HepG2 (cell line): Measurements from ENCODE around the gene DNAJC2. TPM values are rescaled to one million over a fixed set of nuclear protein-coding genes. Genes with fewer than 3 reads are reported as not detected.

Source experiments
- ASH2L ChIP-seq: fragments of 300-600, 200-600 bp; sonication (generic); IDR thresholded peaks from 2 replicates; pipeline ENCODE4 v1.7.0; 2017; ENCODE audit warnings: low read depth, mild to moderate bottlenecking, moderate library complexity, mixed read lengths, low read length; ENCODE audit not compliant: insufficient read length
- GPN1 ChIP-seq: sonication (generic); formaldehyde crosslinking; IDR thresholded peaks from 2 replicates; pipeline ENCODE4 v1.5.1; 2020; ENCODE audit warnings: missing genetic modification reagents, borderline replicate concordance
- HMG20A ChIP-seq: IDR thresholded peaks from 2 replicates; pipeline ENCODE4 v1.6.1; 2016; ENCODE audit warnings: borderline replicate concordance
- HNF4G ChIP-seq, 2 experiments: sonication (generic) in 1 of 2; formaldehyde crosslinking in 1 of 2; IDR thresholded peaks; 2 replicates each; pipeline versions ENCODE4 v1.4.0 to v1.6.1; 2011 to 2020; ENCODE audit warnings: borderline replicate concordance in 2 of 2, low read depth in 2 of 2, mild to moderate bottlenecking in 2 of 2, low read length in 1 of 2, missing genetic modification reagents in 1 of 2, moderate library complexity in 1 of 2
- HOXA5 ChIP-seq: sonication (generic); formaldehyde crosslinking; IDR thresholded peaks from 2 replicates; pipeline ENCODE4 v1.4.0; 2020; ENCODE audit warnings: missing genetic modification reagents
- KMT2A ChIP-seq: sonication (generic); formaldehyde crosslinking; IDR thresholded peaks from 2 replicates; pipeline ENCODE4 v1.4.0; 2020; ENCODE audit warnings: missing genetic modification reagents
- NFATC3 ChIP-seq: sonication (generic); formaldehyde crosslinking; IDR thresholded peaks from 2 replicates; pipeline ENCODE4 v1.5.1; 2020; ENCODE audit warnings: mild to moderate bottlenecking, missing genetic modification reagents
- RAD21 ChIP-seq: fragments of 450-650 bp; formaldehyde crosslinking; IDR thresholded peaks from 2 replicates; pipeline ENCODE4 v1.5.0; 2020; ENCODE audit warnings: mild to moderate bottlenecking
- SP4 ChIP-seq: sonication (generic); formaldehyde crosslinking; IDR thresholded peaks from 2 replicates; pipeline ENCODE4 v1.8.1; 2023; ENCODE audit warnings: mild to moderate bottlenecking, missing genetic modification reagents
- SYNCRIP ChIP-seq: fragments of 200-400 bp; formaldehyde crosslinking; IDR thresholded peaks from 2 replicates; pipeline ENCODE4 v1.6.1; 2018; ENCODE audit warnings: mild to moderate bottlenecking, low read depth, low read length; ENCODE audit not compliant: insufficient read depth
- TRIM24 ChIP-seq: sonication (generic); formaldehyde crosslinking; IDR thresholded peaks from 2 replicates; pipeline ENCODE4 v1.8.0; 2022; ENCODE audit warnings: mild to moderate bottlenecking, missing genetic modification reagents
- XBP1 ChIP-seq: sonication (generic); formaldehyde crosslinking; IDR thresholded peaks from 2 replicates; pipeline ENCODE4 v1.5.0; 2020; ENCODE audit warnings: missing genetic modification reagents
- ZNF138 ChIP-seq: sonication (generic); formaldehyde crosslinking; IDR thresholded peaks from 2 replicates; pipeline ENCODE4 v1.5.0; 2020; ENCODE audit warnings: mild to moderate bottlenecking, low read depth, missing genetic modification reagents
- ZNF678 ChIP-seq: sonication (generic); formaldehyde crosslinking; IDR thresholded peaks from 2 replicates; pipeline ENCODE4 v1.4.0; 2020; ENCODE audit warnings: mild to moderate bottlenecking, missing genetic modification reagents
- polyA plus RNA-seq, 8 experiments: library from polyadenylated mRNA; depleted of rRNA in 3 of 8; stranded (reverse) in 7 of 8; unstranded in 1 of 8; fragments of >200 nt; fragmentation: Illumina TruSeq in 4 of 8; extraction: Trizol in 4 of 8; gene quantifications; 2 replicates each; pipeline versions ENCODE4 v1.2.1 to v1.2.3, GENCODE V29; 2011 to 2016; ENCODE audit warnings: low read depth in 4 of 8, missing spikeins in 1 of 8, mixed read lengths in 1 of 8; ENCODE audit not compliant: insufficient read depth in 1 of 8
- total RNA-seq, 5 experiments: library from RNA; depleted of rRNA; stranded (reverse); fragments of >200 nt; fragmentation: Illumina TruSeq; extraction: Trizol; gene quantifications; 2 replicates each; pipeline ENCODE4 v1.2.3, GENCODE V29; 2016; ENCODE audit warnings: low read depth in 1 of 5
- TF ChIP-seq, protein P1 (sequence below): IDR thresholded peaks from 2 replicates; pipeline ENCODE4 v1.4.0; 2020; ENCODE audit warnings: mild to moderate bottlenecking, missing genetic modification reagents
- TF ChIP-seq, protein P2 (sequence below): sonication (generic); formaldehyde crosslinking; IDR thresholded peaks from 2 replicates; pipeline ENCODE4 v1.4.0; 2020; ENCODE audit warnings: missing genetic modification reagents, low read depth, mild to moderate bottlenecking, borderline replicate concordance
- TF ChIP-seq, protein P3 (sequence below): sonication (generic); formaldehyde crosslinking; IDR thresholded peaks from 2 replicates; pipeline ENCODE4 v1.4.0; 2020; ENCODE audit warnings: missing genetic modification reagents
- TF ChIP-seq, protein P4 (sequence below): sonication (generic); formaldehyde crosslinking; IDR thresholded peaks from 2 replicates; pipeline ENCODE4 v1.4.0; 2020; ENCODE audit warnings: missing genetic modification reagents, mild to moderate bottlenecking, borderline replicate concordance

Gene DNAJC2
- total and polyA plus RNA-seq, 2 of the 13 experiments (the other 11 are each of a cell fraction or from before 2014, with no cell fraction given), result 19.6 to 42.0 TPM

DNA sequence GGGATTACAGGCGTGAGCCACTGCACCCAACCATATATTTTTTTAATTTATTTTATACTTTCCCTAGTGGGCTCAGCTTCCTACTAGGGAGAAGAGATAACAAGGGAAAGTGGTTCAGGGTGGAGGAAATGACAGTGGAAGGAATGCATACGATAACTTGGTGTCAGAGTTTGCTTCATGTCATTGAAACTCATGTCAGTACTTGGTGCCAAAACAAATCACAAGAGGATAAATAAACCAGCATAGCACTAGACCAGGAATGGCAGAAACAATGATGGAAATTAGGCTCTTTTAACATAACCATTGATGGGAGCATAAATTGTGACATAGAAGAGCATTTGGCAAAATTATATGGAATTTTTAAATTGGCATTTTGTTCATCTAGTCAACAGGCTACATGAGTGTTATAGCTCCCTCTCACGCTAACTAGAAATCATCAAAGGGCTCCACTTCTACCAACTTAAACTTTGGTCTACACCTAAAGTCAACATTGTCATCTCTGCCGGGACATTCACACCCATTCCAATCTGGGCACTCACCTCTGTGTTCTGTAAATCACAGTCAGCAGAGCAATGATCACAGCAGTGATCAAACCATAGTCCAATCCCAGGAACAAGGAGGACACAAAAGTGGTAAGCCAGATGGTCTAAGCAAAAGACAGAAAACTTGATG is 44.0 kb upstream of the DNAJC2 start (continued):
- TF ChIP-seq, protein P1, sequence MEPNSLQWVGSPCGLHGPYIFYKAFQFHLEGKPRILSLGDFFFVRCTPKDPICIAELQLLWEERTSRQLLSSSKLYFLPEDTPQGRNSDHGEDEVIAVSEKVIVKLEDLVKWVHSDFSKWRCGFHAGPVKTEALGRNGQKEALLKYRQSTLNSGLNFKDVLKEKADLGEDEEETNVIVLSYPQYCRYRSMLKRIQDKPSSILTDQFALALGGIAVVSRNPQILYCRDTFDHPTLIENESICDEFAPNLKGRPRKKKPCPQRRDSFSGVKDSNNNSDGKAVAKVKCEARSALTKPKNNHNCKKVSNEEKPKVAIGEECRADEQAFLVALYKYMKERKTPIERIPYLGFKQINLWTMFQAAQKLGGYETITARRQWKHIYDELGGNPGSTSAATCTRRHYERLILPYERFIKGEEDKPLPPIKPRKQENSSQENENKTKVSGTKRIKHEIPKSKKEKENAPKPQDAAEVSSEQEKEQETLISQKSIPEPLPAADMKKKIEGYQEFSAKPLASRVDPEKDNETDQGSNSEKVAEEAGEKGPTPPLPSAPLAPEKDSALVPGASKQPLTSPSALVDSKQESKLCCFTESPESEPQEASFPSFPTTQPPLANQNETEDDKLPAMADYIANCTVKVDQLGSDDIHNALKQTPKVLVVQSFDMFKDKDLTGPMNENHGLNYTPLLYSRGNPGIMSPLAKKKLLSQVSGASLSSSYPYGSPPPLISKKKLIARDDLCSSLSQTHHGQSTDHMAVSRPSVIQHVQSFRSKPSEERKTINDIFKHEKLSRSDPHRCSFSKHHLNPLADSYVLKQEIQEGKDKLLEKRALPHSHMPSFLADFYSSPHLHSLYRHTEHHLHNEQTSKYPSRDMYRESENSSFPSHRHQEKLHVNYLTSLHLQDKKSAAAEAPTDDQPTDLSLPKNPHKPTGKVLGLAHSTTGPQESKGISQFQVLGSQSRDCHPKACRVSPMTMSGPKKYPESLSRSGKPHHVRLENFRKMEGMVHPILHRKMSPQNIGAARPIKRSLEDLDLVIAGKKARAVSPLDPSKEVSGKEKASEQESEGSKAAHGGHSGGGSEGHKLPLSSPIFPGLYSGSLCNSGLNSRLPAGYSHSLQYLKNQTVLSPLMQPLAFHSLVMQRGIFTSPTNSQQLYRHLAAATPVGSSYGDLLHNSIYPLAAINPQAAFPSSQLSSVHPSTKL (CRISPR knock-in tag), result peak; percentile 83
- TF ChIP-seq ZNF678 (CRISPR knock-in tag), result no peak
- TF ChIP-seq, protein P2, sequence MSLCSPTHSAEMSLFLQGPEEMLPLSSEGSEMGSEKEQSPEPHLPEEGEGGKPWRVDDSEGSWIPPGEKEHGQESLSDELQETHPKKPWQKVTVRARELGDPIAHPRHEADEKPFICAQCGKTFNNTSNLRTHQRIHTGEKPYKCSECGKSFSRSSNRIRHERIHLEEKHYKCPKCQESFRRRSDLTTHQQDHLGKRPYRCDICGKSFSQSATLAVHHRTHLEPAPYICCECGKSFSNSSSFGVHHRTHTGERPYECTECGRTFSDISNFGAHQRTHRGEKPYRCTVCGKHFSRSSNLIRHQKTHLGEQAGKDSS (CRISPR knock-in tag), result no peak
- TF ChIP-seq RAD21 (CRISPR knock-in tag), result no peak
- TF ChIP-seq NFATC3 (CRISPR knock-in tag), result no peak
- TF ChIP-seq XBP1 (CRISPR knock-in tag), result no peak
- peak; percentile 80 for TF ChIP-seq HNF4G (IDR thresholded peaks at IDR 0.05; ENCODE audit: borderline replicate concordance, low read depth, low read length)
- no peak; the same call in 1 of the 2 replicates for TF ChIP-seq HNF4G (CRISPR knock-in tag; IDR thresholded peaks at IDR 0.05; ENCODE audit: borderline replicate concordance, low read depth)
- TF ChIP-seq TRIM24 (CRISPR knock-in tag), result no peak
- no peak for TF ChIP-seq HOXA5 (CRISPR knock-in tag)
- TF ChIP-seq HMG20A (CRISPR knock-in tag), result peak; percentile 93
- TF ChIP-seq ZNF138, result 0 out of 2 replicates have a peak, but pooled peaks have one; percentile 79
- TF ChIP-seq, protein P3, sequence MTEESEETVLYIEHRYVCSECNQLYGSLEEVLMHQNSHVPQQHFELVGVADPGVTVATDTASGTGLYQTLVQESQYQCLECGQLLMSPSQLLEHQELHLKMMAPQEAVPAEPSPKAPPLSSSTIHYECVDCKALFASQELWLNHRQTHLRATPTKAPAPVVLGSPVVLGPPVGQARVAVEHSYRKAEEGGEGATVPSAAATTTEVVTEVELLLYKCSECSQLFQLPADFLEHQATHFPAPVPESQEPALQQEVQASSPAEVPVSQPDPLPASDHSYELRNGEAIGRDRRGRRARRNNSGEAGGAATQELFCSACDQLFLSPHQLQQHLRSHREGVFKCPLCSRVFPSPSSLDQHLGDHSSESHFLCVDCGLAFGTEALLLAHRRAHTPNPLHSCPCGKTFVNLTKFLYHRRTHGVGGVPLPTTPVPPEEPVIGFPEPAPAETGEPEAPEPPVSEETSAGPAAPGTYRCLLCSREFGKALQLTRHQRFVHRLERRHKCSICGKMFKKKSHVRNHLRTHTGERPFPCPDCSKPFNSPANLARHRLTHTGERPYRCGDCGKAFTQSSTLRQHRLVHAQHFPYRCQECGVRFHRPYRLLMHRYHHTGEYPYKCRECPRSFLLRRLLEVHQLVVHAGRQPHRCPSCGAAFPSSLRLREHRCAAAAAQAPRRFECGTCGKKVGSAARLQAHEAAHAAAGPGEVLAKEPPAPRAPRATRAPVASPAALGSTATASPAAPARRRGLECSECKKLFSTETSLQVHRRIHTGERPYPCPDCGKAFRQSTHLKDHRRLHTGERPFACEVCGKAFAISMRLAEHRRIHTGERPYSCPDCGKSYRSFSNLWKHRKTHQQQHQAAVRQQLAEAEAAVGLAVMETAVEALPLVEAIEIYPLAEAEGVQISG (CRISPR knock-in tag), result no peak
- TF ChIP-seq SYNCRIP, result no peak
- TF ChIP-seq, protein P4, sequence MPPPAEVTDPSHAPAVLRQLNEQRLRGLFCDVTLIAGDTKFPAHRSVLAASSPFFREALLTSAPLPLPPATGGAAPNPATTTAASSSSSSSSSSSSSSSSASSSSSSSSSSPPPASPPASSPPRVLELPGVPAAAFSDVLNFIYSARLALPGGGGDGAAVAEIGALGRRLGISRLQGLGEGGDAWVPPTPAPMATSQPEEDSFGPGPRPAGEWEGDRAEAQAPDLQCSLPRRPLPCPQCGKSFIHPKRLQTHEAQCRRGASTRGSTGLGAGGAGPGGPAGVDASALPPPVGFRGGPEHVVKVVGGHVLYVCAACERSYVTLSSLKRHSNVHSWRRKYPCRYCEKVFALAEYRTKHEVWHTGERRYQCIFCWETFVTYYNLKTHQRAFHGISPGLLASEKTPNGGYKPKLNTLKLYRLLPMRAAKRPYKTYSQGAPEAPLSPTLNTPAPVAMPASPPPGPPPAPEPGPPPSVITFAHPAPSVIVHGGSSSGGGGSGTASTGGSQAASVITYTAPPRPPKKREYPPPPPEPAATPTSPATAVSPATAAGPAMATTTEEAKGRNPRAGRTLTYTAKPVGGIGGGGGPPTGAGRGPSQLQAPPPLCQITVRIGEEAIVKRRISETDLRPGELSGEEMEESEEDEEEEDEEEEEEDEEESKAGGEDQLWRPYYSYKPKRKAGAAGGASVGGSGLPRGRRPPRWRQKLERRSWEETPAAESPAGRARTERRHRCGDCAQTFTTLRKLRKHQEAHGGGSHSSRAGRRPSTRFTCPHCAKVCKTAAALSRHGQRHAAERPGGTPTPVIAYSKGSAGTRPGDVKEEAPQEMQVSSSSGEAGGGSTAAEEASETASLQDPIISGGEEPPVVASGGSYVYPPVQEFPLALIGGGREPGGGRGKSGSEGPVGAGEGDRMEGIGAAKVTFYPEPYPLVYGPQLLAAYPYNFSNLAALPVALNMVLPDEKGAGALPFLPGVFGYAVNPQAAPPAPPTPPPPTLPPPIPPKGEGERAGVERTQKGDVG, result no peak
- TF ChIP-seq SP4 (CRISPR knock-in tag), result 0 out of 2 replicates have a peak, but pooled peaks have one; percentile 31
- no peak for TF ChIP-seq KMT2A (CRISPR knock-in tag)
- TF ChIP-seq GPN1 (CRISPR knock-in tag), result no peak
- peak; percentile 96 for TF ChIP-seq ASH2L
